Prostate gland (tissue), 2 donors: ENCODE data around the gene CAV1.

ENCODE experiments used
- CTCF ChIP-seq, 4 experiments: fragments of 200-600 bp in 2 of 4; fragments of 450-650 bp in 2 of 4; sonication (generic) in 2 of 4; IDR thresholded peaks; 1 replicate in 3 of 4; 2 replicates in 1 of 4; pipeline ENCODE4 v1.5.1; 2016 to 2019; ENCODE audit warnings: antibody characterized with exemption in 4 of 4, mild to moderate bottlenecking in 2 of 4, moderate library complexity in 2 of 4
- POLR2A ChIP-seq: fragments of 450-650 bp; IDR thresholded peaks from one replicate; pipeline ENCODE4 v1.6.1; 2016; ENCODE audit warnings: antibody characterized with exemption, mild to moderate bottlenecking

- TF ChIP-seq POLR2A (no peak), CTCF (IDR thresholded peaks at IDR 0.05) (no peak)
Measured at GRCh38 chr7:116512520-116513188, 12.2 kb upstream of the CAV1 start.
